Tibial nerve (tissue), 4 donors: ENCODE results near the gene ZNF628. TPM values are rescaled to one million over a fixed set of nuclear protein-coding genes. Genes with fewer than 3 reads are reported as not detected.

Experiments used
- DNase-seq, 2 donors: peaks; one replicate each; pipeline ENCODE4 v3.0.0-alpha.2; 2019; ENCODE audit warnings: low spot score in 2 of 2
- H3K27ac ChIP-seq, 4 donors: fragments of 200-600 bp; sonication (generic) in 3 of 4; one replicate each; pipeline ENCODE4 v1.5.1; 2017 to 2019; ENCODE audit warnings: mild to moderate bottlenecking in 1 of 4
- H3K27me3 ChIP-seq, 2 donors: fragments of 200-600 bp; sonication (generic) in 1 of 2; one replicate each; pipeline versions ENCODE4 v1.5.1 to v1.6.0; 2017 to 2019
- H3K36me3 ChIP-seq, 3 donors: fragments of 200-600 bp; sonication (generic); one replicate each; pipeline ENCODE4 v1.5.1; 2018 to 2019
- H3K4me1 ChIP-seq, 4 donors: fragments of 200-600 bp; sonication (generic) in 3 of 4; one replicate each; pipeline ENCODE4 v1.5.1; 2017 to 2019
- H3K4me3 ChIP-seq, 4 donors: fragments of 200-600 bp; sonication (generic) in 3 of 4; one replicate each; pipeline ENCODE4 v1.5.1; 2017 to 2019; ENCODE audit warnings: mild to moderate bottlenecking in 1 of 4, moderate library complexity in 1 of 4
- H3K9me3 ChIP-seq, 4 donors: fragments of 200-600 bp; sonication (generic) in 3 of 4; one replicate each; pipeline ENCODE4 v1.5.1; 2017 to 2019
- EP300 ChIP-seq, 2 donors: sonication (generic); formaldehyde crosslinking; IDR thresholded peaks; one replicate each; pipeline ENCODE4 v1.6.1; 2017; ENCODE audit warnings: antibody characterized with exemption in 2 of 2, mild to moderate bottlenecking in 1 of 2
- POLR2A ChIP-seq, 2 donors: fragments of 450-650 bp; IDR thresholded peaks; one replicate each; pipeline ENCODE4 v1.6.1; 2017; ENCODE audit warnings: antibody characterized with exemption in 2 of 2, mild to moderate bottlenecking in 2 of 2, moderate library complexity in 2 of 2
- WGBS, 2 donors: methylation state at CpG; one replicate each; pipeline ENCODE4 v1.1.5; 2018; 5-methylcytosine and 5-hydroxymethylcytosine counted together
- total RNA-seq, 4 donors: library from RNA; depleted of rRNA; stranded (reverse); fragments of >200 nt; gene quantifications; one replicate each; pipeline ENCODE4 v1.1.0, GENCODE V29; 2016
- TF ChIP-seq, protein P1 (sequence below), 5 experiments: fragments of 200-600 bp in 3 of 5; fragments of 450-650 bp in 2 of 5; sonication (generic) in 3 of 5; IDR thresholded peaks; one replicate each; pipeline ENCODE4 v1.5.1; 2016 to 2019; ENCODE audit warnings: antibody characterized with exemption in 5 of 5, mild to moderate bottlenecking in 3 of 5, moderate library complexity in 2 of 5

ZNF628 gene
- total RNA-seq, 4 donors from 2014 or later: 3.5 to 16.8 (median 4.0) TPM

DNA sequence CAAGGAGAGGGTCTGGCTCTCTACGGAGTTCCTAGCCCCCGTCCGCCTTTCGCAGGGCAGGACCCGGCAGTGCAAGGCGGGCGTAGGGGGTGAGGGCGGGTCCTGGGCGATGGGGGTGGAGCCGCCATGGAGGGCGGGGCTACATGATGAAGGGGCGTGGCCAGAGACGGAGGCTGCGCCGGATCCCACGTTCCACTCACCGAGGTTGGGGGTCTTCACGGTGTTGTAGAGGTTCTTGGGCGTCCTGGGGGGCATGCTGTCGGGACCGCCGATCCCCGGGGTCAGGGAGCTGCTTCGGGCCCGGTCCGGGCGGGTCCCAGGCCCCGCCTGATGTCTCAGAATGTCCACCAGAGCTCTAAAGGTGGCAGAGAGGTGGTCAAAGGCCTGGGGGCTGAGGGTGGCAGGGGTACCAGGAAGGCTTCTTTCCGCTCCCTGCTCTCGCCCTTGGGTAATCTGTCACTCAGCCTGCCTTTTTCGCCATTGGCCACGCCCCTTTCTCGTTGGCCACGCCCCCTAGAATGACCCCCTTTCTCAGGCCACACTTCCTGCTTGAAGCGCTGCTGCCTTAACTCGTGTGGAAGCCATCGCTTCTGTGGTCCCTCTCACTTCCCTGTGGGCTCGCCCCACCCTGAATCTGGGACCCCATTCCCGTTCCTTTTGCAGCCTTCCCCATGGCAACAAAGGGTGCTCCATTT, 35.9 kb upstream of the ZNF628 start:
- no peaks in the 10 kb centered on the region for H3K9me3 ChIP-seq
- H3K36me3 ChIP-seq: no peaks in the 10 kb centered on the region
- H3K27ac ChIP-seq: no peak overlapping the region
- no peak overlapping the region for H3K4me3 ChIP-seq
- no peak for DNase-seq
- peaks cover 0 to 44% (median 15%) of the 10 kb centered on the region in 4 donors for H3K4me1 ChIP-seq
- 4 to 8% methylated on average over 26 to 33 of the region's 39 CpGs for WGBS, 2 donors
- peaks cover 0 to 87% of the 10 kb centered on the region in 2 donors for H3K27me3 ChIP-seq
- TF ChIP-seq POLR2A (IDR thresholded peaks at IDR 0.05): no peak
- no peak for TF ChIP-seq EP300 (IDR thresholded peaks at IDR 0.05)
- TF ChIP-seq, protein P1, sequence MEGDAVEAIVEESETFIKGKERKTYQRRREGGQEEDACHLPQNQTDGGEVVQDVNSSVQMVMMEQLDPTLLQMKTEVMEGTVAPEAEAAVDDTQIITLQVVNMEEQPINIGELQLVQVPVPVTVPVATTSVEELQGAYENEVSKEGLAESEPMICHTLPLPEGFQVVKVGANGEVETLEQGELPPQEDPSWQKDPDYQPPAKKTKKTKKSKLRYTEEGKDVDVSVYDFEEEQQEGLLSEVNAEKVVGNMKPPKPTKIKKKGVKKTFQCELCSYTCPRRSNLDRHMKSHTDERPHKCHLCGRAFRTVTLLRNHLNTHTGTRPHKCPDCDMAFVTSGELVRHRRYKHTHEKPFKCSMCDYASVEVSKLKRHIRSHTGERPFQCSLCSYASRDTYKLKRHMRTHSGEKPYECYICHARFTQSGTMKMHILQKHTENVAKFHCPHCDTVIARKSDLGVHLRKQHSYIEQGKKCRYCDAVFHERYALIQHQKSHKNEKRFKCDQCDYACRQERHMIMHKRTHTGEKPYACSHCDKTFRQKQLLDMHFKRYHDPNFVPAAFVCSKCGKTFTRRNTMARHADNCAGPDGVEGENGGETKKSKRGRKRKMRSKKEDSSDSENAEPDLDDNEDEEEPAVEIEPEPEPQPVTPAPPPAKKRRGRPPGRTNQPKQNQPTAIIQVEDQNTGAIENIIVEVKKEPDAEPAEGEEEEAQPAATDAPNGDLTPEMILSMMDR (IDR thresholded peaks at IDR 0.05): no peak

DNA sequence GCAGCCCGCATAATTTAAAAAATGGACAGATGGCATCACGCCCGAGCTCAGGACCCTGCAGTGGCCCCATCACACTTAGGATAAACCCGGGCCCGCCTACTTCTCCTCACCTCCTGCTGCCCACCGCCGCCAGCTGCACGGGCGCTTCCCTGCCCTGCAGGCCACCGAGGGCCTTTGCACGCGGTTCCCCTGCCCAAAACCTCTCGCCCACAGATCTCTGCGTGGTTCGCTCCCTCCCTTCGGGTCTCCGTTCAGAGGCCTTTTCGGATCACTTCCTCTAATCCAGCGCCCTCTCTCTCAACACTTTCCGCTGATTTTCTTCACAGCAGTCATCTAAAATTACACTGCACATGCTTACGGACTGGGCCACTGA, 35.1 kb upstream of the ZNF628 start:
- TF ChIP-seq, protein P1 (IDR thresholded peaks at IDR 0.05): no peak
- TF ChIP-seq EP300 (IDR thresholded peaks at IDR 0.05) (no peak), POLR2A (IDR thresholded peaks at IDR 0.05) (no peak)
- Histone ChIP-seq H3K9me3 (no peaks in the 10 kb centered on the region), H3K27ac (no peak overlapping the region), H3K4me3 (no peak overlapping the region), H3K27me3 (peaks cover 0 to 92% of the 10 kb centered on the region in 2 donors), H3K4me1 (peaks cover 0 to 44% (median 15%) of the 10 kb centered on the region in 4 donors), H3K36me3 (no peaks in the 10 kb centered on the region)
- 5 to 7% methylated on average over 21 of the region's 21 CpGs for WGBS, 2 donors
- no peak for DNase-seq

DNA sequence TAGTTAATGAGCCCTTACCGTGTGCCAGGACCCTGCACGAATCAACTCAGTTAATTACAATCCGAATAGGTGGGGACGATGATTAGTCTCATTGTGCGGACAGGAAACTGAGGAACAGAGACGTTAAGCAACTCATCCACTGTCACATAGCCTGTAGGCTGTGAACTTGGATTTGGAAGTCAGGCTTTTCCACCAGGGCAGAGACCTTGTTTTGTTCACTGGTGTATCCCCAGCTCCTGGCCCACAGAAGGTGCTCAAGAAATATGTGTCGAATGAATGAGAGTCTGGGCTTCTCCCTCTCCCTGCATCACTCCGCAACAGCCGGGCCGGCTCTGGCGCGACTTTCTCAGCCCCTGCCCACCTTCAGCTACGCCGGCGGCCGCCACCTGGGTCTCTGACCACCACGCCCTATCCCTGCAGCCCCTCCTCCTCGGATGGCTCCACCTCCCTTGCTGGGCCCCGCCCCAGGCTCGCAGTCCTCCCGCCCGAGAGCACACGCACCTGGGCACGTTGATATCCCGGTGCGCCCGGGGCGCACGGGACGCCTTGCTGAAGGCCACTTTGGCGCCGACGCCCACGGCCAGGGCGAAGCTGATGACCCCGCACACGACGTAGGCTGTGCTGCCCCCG, 34.6 kb upstream of the ZNF628 start:
- no peak for DNase-seq
- Histone ChIP-seq H3K27ac (peak overlapping the region in 1 of 4 donors; percentile 26), H3K36me3 (no peaks in the 10 kb centered on the region), H3K27me3 (peaks cover 0 to 91% of the 10 kb centered on the region in 2 donors), H3K4me1 (peaks cover 0 to 44% (median 15%) of the 10 kb centered on the region in 4 donors), H3K9me3 (no peaks in the 10 kb centered on the region), H3K4me3 (peak overlapping the region in 1 of 4 donors; percentile 17)
- TF ChIP-seq EP300 (IDR thresholded peaks at IDR 0.05) (no peak), POLR2A (IDR thresholded peaks at IDR 0.05) (no peak)
- TF ChIP-seq, protein P1 (IDR thresholded peaks at IDR 0.05): no peak
- WGBS, 2 donors: 2% methylated on average over 27 to 28 of the region's 39 CpGs

- Histone ChIP-seq H3K9me3 (no peaks in the 10 kb centered on the region), H3K27me3 (peaks cover 0 to 84% of the 10 kb centered on the region in 2 donors)
Observed at GRCh38 chr19:55442372-55442961, 34.0 kb upstream of the ZNF628 start.

GRCh38 chr19:55443045-55443823, 33.2 kb upstream of the ZNF628 start, which contains the start of gene SHISA7:
Gene SHISA7, minus strand, starts transcription at chr19:55443300. Its CDS starts 437 bp downstream, at chr19:55442863.
- WGBS, 2 donors: 2% methylated on average over 43 of the region's 43 CpGs
- no peaks in the 10 kb centered on the region for H3K36me3 ChIP-seq
- H3K4me3 ChIP-seq: peak within 1 kb of the TSS in 1 of 4 donors; percentile 32
- TF ChIP-seq EP300 (IDR thresholded peaks at IDR 0.05): no peak
- no peak for TF ChIP-seq POLR2A (IDR thresholded peaks at IDR 0.05)
- TF ChIP-seq, protein P1 (IDR thresholded peaks at IDR 0.05): no peak
- H3K27ac ChIP-seq: peak within 1 kb of the TSS in 1 of 4 donors; percentile 66
- DNase-seq: no peak
- H3K9me3 ChIP-seq: no peaks in the 10 kb centered on the region
- H3K4me1 ChIP-seq: peaks cover 0 to 38% (median 15%) of the 10 kb centered on the region in 4 donors
- H3K27me3 ChIP-seq: peaks cover 0 to 77% of the 10 kb centered on the region in 2 donors

More at GRCh38 chr19:55442372-55442961, 34.0 kb upstream of the ZNF628 start:
- H3K27ac ChIP-seq: peak overlapping the region in 1 of 4 donors; percentile 66
- H3K36me3 ChIP-seq: no peaks in the 10 kb centered on the region
- no peak for DNase-seq
- peaks cover 0 to 40% (median 15%) of the 10 kb centered on the region in 4 donors for H3K4me1 ChIP-seq
- no peak for TF ChIP-seq EP300 (IDR thresholded peaks at IDR 0.05)
- H3K4me3 ChIP-seq: peak overlapping the region in 1 of 4 donors; percentile 32
- WGBS, 2 donors: 0 to 5% methylated on average over 8 to 38 of the region's 72 CpGs
